IPS DF 6.9 (cell line): ENCODE data around the gene TMEM120B.

ENCODE experiments used
- DNase-seq: peaks from one replicate; pipeline ENCODE4 v3.0.0-alpha.2; 2013; ENCODE audit warnings: low read depth, low spot score
- H3K27ac ChIP-seq: one replicate; pipeline ENCODE4 v1.5.1; 2013; ENCODE audit warnings: low read length, control low read depth
- H3K27me3 ChIP-seq: 2 replicates; pipeline ENCODE4 v1.6.1; 2013; ENCODE audit warnings: mild to moderate bottlenecking, low read length; ENCODE audit not compliant: control insufficient read depth, insufficient read depth
- H3K36me3 ChIP-seq: 2 replicates; pipeline ENCODE4 v1.6.1; 2013; ENCODE audit warnings: low read length; ENCODE audit not compliant: control insufficient read depth, insufficient read depth
- H3K4me1 ChIP-seq: 2 replicates; pipeline ENCODE4 v1.6.1; 2013; ENCODE audit warnings: low read length; ENCODE audit not compliant: control insufficient read depth, insufficient read depth
- H3K4me3 ChIP-seq: 2 replicates; pipeline ENCODE4 v1.5.1; 2013; ENCODE audit warnings: mild to moderate bottlenecking, low read length
- H3K9me3 ChIP-seq: 2 replicates; pipeline ENCODE4 v1.6.1; 2013; ENCODE audit warnings: low read length, inconsistent platforms; ENCODE audit not compliant: control insufficient read depth, insufficient read depth
- WGBS: extraction: QIAGEN DNeasy Blood & Tissue Kit; methylation state at CpG from one replicate; pipeline ENCODE4 v1.1.7; 2013; ENCODE audit warnings: mixed read lengths, missing lambda C conversion rate; ENCODE audit not compliant: insufficient read length, insufficient coverage; 5-methylcytosine and 5-hydroxymethylcytosine counted together

Gene TMEM120B

GRCh38 chr12:121829250-121829918 is 116.8 kb downstream of the TMEM120B start:
- H3K27ac ChIP-seq, result no peak overlapping the region

GRCh38 chr12:121830134-121830533 is 117.6 kb downstream of the TMEM120B start:
- H3K4me3 ChIP-seq, result no peak overlapping the region
- no peaks in the 10 kb centered on the region for H3K9me3 ChIP-seq
- peaks cover 18% of the 10 kb centered on the region for H3K36me3 ChIP-seq
- no peak for DNase-seq
- H3K27ac ChIP-seq, result no peak overlapping the region
- no peaks in the 10 kb centered on the region for H3K4me1 ChIP-seq
- no CpG with 5 or more reads among the region's 23 CpGs for WGBS
- H3K27me3 ChIP-seq, result no peaks in the 10 kb centered on the region

More at GRCh38 chr12:121829250-121829918, 116.8 kb downstream of the TMEM120B start:
- H3K9me3 ChIP-seq, result no peaks in the 10 kb centered on the region
- H3K27me3 ChIP-seq, result no peaks in the 10 kb centered on the region
- DNase-seq, result no peak
- no CpG with 5 or more reads among the region's 7 CpGs for WGBS
- H3K4me1 ChIP-seq, result no peaks in the 10 kb centered on the region
- no peak overlapping the region for H3K4me3 ChIP-seq
- H3K36me3 ChIP-seq, result peaks cover 18% of the 10 kb centered on the region

DNA sequence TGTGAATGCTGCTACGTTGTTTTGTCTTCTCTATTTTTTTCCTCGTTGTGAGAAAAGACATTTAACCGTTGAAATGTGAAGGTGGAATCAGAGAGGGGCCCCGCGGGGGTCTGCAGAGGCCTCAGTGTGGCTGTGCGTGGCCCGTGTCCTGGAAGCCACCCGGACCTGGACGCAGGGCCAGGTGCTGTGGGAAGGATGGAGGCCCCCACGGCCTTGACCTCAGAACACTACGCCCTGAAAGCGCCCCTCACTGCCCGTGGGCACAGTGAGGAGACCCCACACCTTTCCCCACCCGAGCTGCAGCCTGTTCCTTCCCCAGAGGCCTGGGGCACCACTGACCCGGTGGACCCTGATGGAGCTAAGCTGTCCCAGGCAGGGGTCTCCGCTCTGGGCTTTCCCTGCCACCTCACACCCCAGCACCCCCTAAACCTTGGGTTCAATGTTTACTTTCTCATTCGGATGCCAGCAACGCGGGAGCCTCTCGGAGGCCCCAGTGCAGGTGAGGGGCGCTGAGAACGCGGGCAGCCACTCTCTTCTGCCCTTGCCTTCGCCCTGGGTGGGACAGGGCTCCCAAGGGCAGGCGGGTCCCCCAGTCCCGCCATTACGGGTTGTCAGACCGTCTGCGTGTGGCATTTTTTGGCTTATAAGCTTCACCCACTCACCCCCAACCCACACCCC is 118.2 kb downstream of the TMEM120B start:
- DNase-seq, result no peak
- H3K4me1 ChIP-seq, result no peaks in the 10 kb centered on the region
- H3K27ac ChIP-seq, result no peak overlapping the region
- H3K27me3 ChIP-seq, result no peaks in the 10 kb centered on the region
- H3K4me3 ChIP-seq, result no peak overlapping the region
- peaks cover 18% of the 10 kb centered on the region for H3K36me3 ChIP-seq
- WGBS, result no CpG with 5 or more reads among the region's 29 CpGs
- no peaks in the 10 kb centered on the region for H3K9me3 ChIP-seq
